WTC11 (cell line): ENCODE data around the gene ASB3.

ENCODE experiments used
- ATF1 ChIP-seq: sonication (generic); formaldehyde crosslinking; IDR thresholded peaks from 2 replicates; pipeline ENCODE4 v1.8.1; 2023; ENCODE audit warnings: mild to moderate bottlenecking, moderate library complexity, missing genetic modification reagents
- CREB1 ChIP-seq: sonication (generic); formaldehyde crosslinking; IDR thresholded peaks from 2 replicates; pipeline ENCODE4 v1.8.0; 2023; ENCODE audit warnings: mild to moderate bottlenecking, missing genetic modification reagents
- FOXK1 ChIP-seq: sonication (generic); formaldehyde crosslinking; IDR thresholded peaks from 2 replicates; pipeline ENCODE4 v1.8.0; 2022; ENCODE audit warnings: mild to moderate bottlenecking, moderate library complexity, missing genetic modification reagents
- GABPB1 ChIP-seq: sonication (generic); formaldehyde crosslinking; IDR thresholded peaks from 2 replicates; pipeline ENCODE4 v1.8.1; 2023; ENCODE audit warnings: mild to moderate bottlenecking, missing genetic modification reagents
- HMGA2 ChIP-seq: fragments of 250-450 bp; sonication (Bioruptor Pico); IDR thresholded peaks from 2 replicates; pipeline ENCODE4 v1.4.0; 2021; ENCODE audit warnings: mild to moderate bottlenecking, moderate library complexity
- JUN ChIP-seq: sonication (generic); formaldehyde crosslinking; IDR thresholded peaks from 2 replicates; pipeline ENCODE4 v1.8.0; 2023; ENCODE audit warnings: mild to moderate bottlenecking, missing genetic modification reagents
- NR2C2 ChIP-seq: sonication (generic); formaldehyde crosslinking; IDR thresholded peaks from 2 replicates; pipeline ENCODE4 v1.8.0; 2022; ENCODE audit warnings: mild to moderate bottlenecking, missing genetic modification reagents
- SMAD3 ChIP-seq: sonication (generic); formaldehyde crosslinking; IDR thresholded peaks from 2 replicates; pipeline ENCODE4 v1.8.0; 2022; ENCODE audit warnings: missing genetic modification reagents, mild to moderate bottlenecking, borderline replicate concordance
- SP1 ChIP-seq: sonication (generic); formaldehyde crosslinking; conservative IDR thresholded peaks from 2 replicates; pipeline ENCODE4 v1.8.1; 2022; ENCODE audit warnings: missing genetic modification reagents
- TF ChIP-seq, protein P1 (sequence below): sonication (generic); formaldehyde crosslinking; IDR thresholded peaks from 2 replicates; pipeline ENCODE4 v1.8.1; 2022; ENCODE audit warnings: low read depth, mild to moderate bottlenecking, moderate library complexity, missing genetic modification reagents, borderline replicate concordance
- TF ChIP-seq, protein P2 (sequence below): fragments of 200-600 bp; IDR thresholded peaks from 2 replicates; pipeline ENCODE4 v1.8.0; 2022; ENCODE audit warnings: antibody characterized with exemption
- TF ChIP-seq, protein P3 (sequence below): sonication (generic); formaldehyde crosslinking; IDR thresholded peaks from 2 replicates; pipeline ENCODE4 v1.8.0; 2022; ENCODE audit warnings: mild to moderate bottlenecking, missing genetic modification reagents
- TF ChIP-seq, protein P4 (sequence below): sonication (generic); formaldehyde crosslinking; IDR thresholded peaks from 2 replicates; pipeline ENCODE4 v1.8.0; 2022; ENCODE audit warnings: mild to moderate bottlenecking, missing genetic modification reagents
- TF ChIP-seq, protein P5 (sequence below): fragments of 250-450 bp; sonication (Bioruptor Pico); IDR thresholded peaks from 2 replicates; pipeline ENCODE4 v1.9.0; 2021; ENCODE audit warnings: mild to moderate bottlenecking

DNA sequence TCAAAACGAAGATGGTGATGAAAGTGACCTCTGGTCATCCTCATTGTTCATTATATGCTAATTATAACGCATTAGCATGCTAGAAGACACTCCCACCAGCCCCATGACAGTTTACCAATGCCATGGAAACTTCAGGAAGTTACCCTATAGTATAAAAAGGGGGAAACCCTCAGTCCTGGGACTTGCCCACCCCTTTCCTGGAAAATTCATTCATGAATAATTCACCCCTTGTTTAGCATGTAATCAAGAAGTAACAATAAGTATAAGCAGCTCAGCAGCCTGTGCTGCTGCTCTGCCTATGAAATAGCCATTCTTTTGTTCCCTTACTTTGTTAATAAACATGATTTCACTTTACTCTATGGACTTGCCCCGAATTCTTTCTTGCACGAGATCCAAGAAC is 89.7 kb downstream of the ASB3 start:
- TF ChIP-seq, protein P1, sequence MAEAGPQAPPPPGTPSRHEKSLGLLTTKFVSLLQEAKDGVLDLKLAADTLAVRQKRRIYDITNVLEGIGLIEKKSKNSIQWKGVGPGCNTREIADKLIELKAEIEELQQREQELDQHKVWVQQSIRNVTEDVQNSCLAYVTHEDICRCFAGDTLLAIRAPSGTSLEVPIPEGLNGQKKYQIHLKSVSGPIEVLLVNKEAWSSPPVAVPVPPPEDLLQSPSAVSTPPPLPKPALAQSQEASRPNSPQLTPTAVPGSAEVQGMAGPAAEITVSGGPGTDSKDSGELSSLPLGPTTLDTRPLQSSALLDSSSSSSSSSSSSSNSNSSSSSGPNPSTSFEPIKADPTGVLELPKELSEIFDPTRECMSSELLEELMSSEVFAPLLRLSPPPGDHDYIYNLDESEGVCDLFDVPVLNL (CRISPR knock-in tag) = no peak
- TF ChIP-seq JUN (CRISPR knock-in tag) = no peak
- TF ChIP-seq, protein P2, sequence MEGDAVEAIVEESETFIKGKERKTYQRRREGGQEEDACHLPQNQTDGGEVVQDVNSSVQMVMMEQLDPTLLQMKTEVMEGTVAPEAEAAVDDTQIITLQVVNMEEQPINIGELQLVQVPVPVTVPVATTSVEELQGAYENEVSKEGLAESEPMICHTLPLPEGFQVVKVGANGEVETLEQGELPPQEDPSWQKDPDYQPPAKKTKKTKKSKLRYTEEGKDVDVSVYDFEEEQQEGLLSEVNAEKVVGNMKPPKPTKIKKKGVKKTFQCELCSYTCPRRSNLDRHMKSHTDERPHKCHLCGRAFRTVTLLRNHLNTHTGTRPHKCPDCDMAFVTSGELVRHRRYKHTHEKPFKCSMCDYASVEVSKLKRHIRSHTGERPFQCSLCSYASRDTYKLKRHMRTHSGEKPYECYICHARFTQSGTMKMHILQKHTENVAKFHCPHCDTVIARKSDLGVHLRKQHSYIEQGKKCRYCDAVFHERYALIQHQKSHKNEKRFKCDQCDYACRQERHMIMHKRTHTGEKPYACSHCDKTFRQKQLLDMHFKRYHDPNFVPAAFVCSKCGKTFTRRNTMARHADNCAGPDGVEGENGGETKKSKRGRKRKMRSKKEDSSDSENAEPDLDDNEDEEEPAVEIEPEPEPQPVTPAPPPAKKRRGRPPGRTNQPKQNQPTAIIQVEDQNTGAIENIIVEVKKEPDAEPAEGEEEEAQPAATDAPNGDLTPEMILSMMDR = no peak
- TF ChIP-seq, protein P3, sequence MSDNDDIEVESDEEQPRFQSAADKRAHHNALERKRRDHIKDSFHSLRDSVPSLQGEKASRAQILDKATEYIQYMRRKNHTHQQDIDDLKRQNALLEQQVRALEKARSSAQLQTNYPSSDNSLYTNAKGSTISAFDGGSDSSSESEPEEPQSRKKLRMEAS = no peak
- TF ChIP-seq FOXK1 (CRISPR knock-in tag) = no peak
- no peak for TF ChIP-seq SMAD3 (CRISPR knock-in tag)
- no peak for TF ChIP-seq CREB1 (CRISPR knock-in tag)
- TF ChIP-seq NR2C2 (CRISPR knock-in tag) = no peak
- TF ChIP-seq, protein P4, sequence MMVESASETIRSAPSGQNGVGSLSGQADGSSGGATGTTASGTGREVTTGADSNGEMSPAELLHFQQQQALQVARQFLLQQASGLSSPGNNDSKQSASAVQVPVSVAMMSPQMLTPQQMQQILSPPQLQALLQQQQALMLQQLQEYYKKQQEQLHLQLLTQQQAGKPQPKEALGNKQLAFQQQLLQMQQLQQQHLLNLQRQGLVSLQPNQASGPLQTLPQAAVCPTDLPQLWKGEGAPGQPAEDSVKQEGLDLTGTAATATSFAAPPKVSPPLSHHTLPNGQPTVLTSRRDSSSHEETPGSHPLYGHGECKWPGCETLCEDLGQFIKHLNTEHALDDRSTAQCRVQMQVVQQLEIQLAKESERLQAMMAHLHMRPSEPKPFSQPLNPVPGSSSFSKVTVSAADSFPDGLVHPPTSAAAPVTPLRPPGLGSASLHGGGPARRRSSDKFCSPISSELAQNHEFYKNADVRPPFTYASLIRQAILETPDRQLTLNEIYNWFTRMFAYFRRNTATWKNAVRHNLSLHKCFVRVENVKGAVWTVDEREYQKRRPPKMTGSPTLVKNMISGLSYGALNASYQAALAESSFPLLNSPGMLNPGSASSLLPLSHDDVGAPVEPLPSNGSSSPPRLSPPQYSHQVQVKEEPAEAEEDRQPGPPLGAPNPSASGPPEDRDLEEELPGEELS = no peak
- no peak for TF ChIP-seq ATF1 (CRISPR knock-in tag)
- TF ChIP-seq GABPB1 (CRISPR knock-in tag) = no peak
- TF ChIP-seq SP1 (CRISPR knock-in tag) = no peak
- no peak for TF ChIP-seq HMGA2 (CRISPR knock-in tag)
- TF ChIP-seq, protein P5, sequence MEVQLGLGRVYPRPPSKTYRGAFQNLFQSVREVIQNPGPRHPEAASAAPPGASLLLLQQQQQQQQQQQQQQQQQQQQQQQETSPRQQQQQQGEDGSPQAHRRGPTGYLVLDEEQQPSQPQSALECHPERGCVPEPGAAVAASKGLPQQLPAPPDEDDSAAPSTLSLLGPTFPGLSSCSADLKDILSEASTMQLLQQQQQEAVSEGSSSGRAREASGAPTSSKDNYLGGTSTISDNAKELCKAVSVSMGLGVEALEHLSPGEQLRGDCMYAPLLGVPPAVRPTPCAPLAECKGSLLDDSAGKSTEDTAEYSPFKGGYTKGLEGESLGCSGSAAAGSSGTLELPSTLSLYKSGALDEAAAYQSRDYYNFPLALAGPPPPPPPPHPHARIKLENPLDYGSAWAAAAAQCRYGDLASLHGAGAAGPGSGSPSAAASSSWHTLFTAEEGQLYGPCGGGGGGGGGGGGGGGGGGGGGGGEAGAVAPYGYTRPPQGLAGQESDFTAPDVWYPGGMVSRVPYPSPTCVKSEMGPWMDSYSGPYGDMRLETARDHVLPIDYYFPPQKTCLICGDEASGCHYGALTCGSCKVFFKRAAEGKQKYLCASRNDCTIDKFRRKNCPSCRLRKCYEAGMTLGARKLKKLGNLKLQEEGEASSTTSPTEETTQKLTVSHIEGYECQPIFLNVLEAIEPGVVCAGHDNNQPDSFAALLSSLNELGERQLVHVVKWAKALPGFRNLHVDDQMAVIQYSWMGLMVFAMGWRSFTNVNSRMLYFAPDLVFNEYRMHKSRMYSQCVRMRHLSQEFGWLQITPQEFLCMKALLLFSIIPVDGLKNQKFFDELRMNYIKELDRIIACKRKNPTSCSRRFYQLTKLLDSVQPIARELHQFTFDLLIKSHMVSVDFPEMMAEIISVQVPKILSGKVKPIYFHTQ (CRISPR knock-in tag) = no peak
